Measurements from ENCODE around the gene SLC22A31. TPM values are rescaled to one million over a fixed set of nuclear protein-coding genes. Genes with fewer than 3 reads are reported as not detected.

The SLC22A31 gene
- total and polyA plus RNA-seq, 9 of the 15 experiments (the other 6 are each of a cell fraction or from before 2014, with no cell fraction given), result 0.29 to 2.2 (median 0.47) TPM; not detected in 3

DNA sequence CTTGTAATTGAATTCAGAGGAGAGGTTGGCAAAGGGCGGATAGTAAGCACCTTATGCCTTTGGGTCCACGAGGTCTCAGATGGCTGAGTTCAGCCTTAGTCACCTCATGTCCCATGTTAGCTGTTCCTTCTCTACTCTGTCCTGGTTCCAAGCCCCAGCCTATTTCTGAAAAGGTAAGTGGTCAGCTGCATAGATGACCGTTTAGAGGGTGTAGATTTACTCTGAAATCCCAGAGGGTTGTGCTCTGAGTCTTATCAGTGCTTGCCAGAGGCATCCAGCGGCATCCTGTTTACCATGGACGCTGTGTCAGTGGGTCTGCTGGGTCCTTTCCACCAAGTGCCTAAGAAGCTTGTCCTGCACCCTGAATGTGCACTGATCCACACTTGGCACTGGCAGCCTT lies 19.0 kb upstream of the SLC22A31 start (continued):
- 0 out of 6 replicates have a peak, but pooled peaks of 1 of the 3 experiments have one; percentile 41 for TF ChIP-seq ZBTB11 (CRISPR knock-in tag; IDR thresholded peaks at IDR 0.05)
- TF ChIP-seq ARID1B (IDR thresholded peaks at IDR 0.05), result peak; percentile 93
- no peak for TF ChIP-seq ZZZ3 (IDR thresholded peaks at IDR 0.05)
- no peak for TF ChIP-seq CHCHD3 (CRISPR knock-in tag; IDR thresholded peaks at IDR 0.05)
- TF ChIP-seq, protein P1, sequence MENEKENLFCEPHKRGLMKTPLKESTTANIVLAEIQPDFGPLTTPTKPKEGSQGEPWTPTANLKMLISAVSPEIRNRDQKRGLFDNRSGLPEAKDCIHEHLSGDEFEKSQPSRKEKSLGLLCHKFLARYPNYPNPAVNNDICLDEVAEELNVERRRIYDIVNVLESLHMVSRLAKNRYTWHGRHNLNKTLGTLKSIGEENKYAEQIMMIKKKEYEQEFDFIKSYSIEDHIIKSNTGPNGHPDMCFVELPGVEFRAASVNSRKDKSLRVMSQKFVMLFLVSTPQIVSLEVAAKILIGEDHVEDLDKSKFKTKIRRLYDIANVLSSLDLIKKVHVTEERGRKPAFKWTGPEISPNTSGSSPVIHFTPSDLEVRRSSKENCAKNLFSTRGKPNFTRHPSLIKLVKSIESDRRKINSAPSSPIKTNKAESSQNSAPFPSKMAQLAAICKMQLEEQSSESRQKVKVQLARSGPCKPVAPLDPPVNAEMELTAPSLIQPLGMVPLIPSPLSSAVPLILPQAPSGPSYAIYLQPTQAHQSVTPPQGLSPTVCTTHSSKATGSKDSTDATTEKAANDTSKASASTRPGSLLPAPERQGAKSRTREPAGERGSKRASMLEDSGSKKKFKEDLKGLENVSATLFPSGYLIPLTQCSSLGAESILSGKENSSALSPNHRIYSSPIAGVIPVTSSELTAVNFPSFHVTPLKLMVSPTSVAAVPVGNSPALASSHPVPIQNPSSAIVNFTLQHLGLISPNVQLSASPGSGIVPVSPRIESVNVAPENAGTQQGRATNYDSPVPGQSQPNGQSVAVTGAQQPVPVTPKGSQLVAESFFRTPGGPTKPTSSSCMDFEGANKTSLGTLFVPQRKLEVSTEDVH (IDR thresholded peaks at IDR 0.05; ENCODE audit: low read depth, partially characterized antibody), result no peak
- TF ChIP-seq POLR2B (IDR thresholded peaks at IDR 0.05; ENCODE audit: low read depth, partially characterized antibody), result no peak
- peak; percentile 57; the same call in 1 of the 2 replicates for TF ChIP-seq NCOA1 (IDR thresholded peaks at IDR 0.05; ENCODE audit: low read depth)
- no peak for TF ChIP-seq SRF (CRISPR knock-in tag; IDR thresholded peaks at IDR 0.05)
- no peak for TF ChIP-seq NCOA4 (IDR thresholded peaks at IDR 0.05; ENCODE audit: partially characterized antibody)
- TF ChIP-seq, protein P2, sequence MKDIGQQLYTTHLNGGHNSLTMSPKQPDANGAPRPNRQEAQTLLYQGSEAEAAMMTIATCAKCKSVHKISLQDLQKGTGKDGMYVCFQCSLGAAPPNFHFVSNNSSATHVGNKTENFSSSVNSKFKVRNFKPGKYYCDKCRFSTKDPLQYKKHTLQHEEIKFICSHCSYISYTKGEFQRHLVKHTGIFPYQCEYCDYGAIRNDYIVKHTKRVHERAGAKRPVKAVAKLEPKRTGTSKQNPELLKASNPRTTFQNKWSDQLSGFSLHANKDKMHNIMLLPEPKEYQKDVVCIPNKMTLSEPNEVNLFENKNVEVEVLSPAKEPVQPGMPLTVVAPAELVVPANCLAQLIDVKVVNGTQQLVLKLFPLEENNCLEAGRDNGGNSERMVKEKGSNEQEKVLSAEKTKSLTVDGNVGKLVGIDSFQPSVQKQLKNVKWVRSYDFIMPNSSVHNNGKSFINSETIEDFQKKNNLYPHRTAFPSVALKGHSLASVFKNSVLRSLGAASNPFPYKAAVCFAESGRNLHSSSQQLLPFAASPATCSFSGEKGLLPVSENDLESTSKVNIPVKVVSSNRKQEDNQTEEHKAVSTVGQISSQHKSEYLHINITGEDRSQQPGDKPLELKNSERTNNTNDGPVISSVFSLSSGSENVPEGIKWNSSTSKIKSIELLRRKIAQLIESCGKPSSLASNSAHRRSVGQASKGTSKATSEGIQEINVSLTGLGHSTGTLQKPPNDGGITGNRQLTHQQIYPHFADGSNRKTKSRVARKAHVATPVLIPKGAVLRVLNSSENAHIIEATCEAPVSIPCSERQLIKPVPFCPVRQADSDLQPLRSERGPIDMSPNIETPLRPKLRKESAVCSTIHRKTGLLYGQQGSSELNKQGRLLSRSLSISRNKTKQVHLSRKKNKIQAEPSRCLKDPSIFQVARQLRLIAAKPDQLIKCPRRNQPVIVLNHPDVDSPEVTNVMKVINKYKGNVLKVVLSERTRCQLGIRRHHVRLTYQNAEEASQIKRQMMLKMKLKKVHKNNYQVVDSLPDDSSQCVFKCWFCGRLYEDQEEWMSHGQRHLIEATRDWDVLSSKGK (CRISPR knock-in tag; IDR thresholded peaks at IDR 0.05), result no peak
- 0 out of 2 replicates have a peak, but pooled peaks have one; percentile 35 for TF ChIP-seq HDAC2 (IDR thresholded peaks at IDR 0.05)
- TF ChIP-seq THAP7 (CRISPR knock-in tag; IDR thresholded peaks at IDR 0.05), result no peak
- no peak for TF ChIP-seq NR2C2 (CRISPR knock-in tag; IDR thresholded peaks at IDR 0.05)
- no peak for TF ChIP-seq NR2C2 (tag; IDR thresholded peaks at IDR 0.05)
- no peak for TF ChIP-seq KLF1 (tag; IDR thresholded peaks at IDR 0.05)
- TF ChIP-seq, protein P3, sequence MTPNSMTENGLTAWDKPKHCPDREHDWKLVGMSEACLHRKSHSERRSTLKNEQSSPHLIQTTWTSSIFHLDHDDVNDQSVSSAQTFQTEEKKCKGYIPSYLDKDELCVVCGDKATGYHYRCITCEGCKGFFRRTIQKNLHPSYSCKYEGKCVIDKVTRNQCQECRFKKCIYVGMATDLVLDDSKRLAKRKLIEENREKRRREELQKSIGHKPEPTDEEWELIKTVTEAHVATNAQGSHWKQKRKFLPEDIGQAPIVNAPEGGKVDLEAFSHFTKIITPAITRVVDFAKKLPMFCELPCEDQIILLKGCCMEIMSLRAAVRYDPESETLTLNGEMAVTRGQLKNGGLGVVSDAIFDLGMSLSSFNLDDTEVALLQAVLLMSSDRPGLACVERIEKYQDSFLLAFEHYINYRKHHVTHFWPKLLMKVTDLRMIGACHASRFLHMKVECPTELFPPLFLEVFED (CRISPR knock-in tag; conservative IDR thresholded peaks at IDR 0.05), result no peak
- peak; percentile 60; the same call in 1 of the 2 replicates for TF ChIP-seq ETV5 (CRISPR knock-in tag; IDR thresholded peaks at IDR 0.05; ENCODE audit: low read depth)
